ENCODE data around the gene NPTX2. TPM values are rescaled to one million over a fixed set of nuclear protein-coding genes. Genes with fewer than 3 reads are reported as not detected.
A peak's percentile ranks its signal among the peaks of the same experiment; 100 is the strongest.

Gene NPTX2
- total RNA-seq, 3 donors from 2014 or later (not counting 1 experiment from before 2014, with no cell fraction given): 0.14 TPM; not detected in 2

GRCh38 chr7:98638853-98639252 lies 21.8 kb downstream of the NPTX2 start:
- intact Hi-C loops (cut with micrococcal nuclease): no loop called here
- peaks cover 3% of the 10 kb centered on the region in 2 donors for H3K9me3 Mint-ChIP-seq
- Histone ChIP-seq H3K4me3 (ENCODE audit: low read length) (no peak overlapping the region), H3K4me1 (ENCODE audit: control insufficient read depth, insufficient read depth, low read length) (peaks cover 10% of the 10 kb centered on the region), H3K9me3 (ENCODE audit: control insufficient read depth, insufficient read depth, low read length) (no peaks in the 10 kb centered on the region), H3K27me3 (ENCODE audit: control insufficient read depth, insufficient read depth, low read length) (no peaks in the 10 kb centered on the region), H3K36me3 (ENCODE audit: control insufficient read depth, insufficient read depth, low read length) (no peaks in the 10 kb centered on the region), H3K27ac (ENCODE audit: low read length) (no peak overlapping the region)
- H3K4me3 Mint-ChIP-seq: no peak overlapping the region
- 80% methylated on average over 1 of the region's 2 CpGs for WGBS (ENCODE audit: insufficient coverage)
- TF ChIP-seq, protein P1, sequence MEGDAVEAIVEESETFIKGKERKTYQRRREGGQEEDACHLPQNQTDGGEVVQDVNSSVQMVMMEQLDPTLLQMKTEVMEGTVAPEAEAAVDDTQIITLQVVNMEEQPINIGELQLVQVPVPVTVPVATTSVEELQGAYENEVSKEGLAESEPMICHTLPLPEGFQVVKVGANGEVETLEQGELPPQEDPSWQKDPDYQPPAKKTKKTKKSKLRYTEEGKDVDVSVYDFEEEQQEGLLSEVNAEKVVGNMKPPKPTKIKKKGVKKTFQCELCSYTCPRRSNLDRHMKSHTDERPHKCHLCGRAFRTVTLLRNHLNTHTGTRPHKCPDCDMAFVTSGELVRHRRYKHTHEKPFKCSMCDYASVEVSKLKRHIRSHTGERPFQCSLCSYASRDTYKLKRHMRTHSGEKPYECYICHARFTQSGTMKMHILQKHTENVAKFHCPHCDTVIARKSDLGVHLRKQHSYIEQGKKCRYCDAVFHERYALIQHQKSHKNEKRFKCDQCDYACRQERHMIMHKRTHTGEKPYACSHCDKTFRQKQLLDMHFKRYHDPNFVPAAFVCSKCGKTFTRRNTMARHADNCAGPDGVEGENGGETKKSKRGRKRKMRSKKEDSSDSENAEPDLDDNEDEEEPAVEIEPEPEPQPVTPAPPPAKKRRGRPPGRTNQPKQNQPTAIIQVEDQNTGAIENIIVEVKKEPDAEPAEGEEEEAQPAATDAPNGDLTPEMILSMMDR (IDR thresholded peaks at IDR 0.05): no peak
- no peaks in the 10 kb centered on the region for H3K27me3 Mint-ChIP-seq (ENCODE audit: low read depth in 2 of 2)
- DNase-seq: no peak
- no peak overlapping the region for H3K27ac Mint-ChIP-seq
- no peaks in the 10 kb centered on the region for H3K4me1 Mint-ChIP-seq
- peaks cover 8% of the 10 kb centered on the region for H3K36me3 Mint-ChIP-seq
- no peak for ATAC-seq

- H3K4me3 Mint-ChIP-seq: no peak overlapping the region
- H3K4me1 Mint-ChIP-seq: no peaks in the 10 kb centered on the region
- Histone ChIP-seq H3K9me3 (ENCODE audit: control insufficient read depth, insufficient read depth, low read length) (no peaks in the 10 kb centered on the region), H3K4me1 (ENCODE audit: control insufficient read depth, insufficient read depth, low read length) (peaks cover 10% of the 10 kb centered on the region), H3K4me3 (ENCODE audit: low read length) (no peak overlapping the region), H3K27me3 (ENCODE audit: control insufficient read depth, insufficient read depth, low read length) (no peaks in the 10 kb centered on the region), H3K36me3 (ENCODE audit: control insufficient read depth, insufficient read depth, low read length) (no peaks in the 10 kb centered on the region), H3K27ac (ENCODE audit: low read length) (no peak overlapping the region)
- no peak overlapping the region for H3K27ac Mint-ChIP-seq
- intact Hi-C loops (cut with micrococcal nuclease): no loop called here
- peaks cover 3% of the 10 kb centered on the region in 2 donors for H3K9me3 Mint-ChIP-seq
- ATAC-seq (no peak), DNase-seq (no peak)
- no peaks in the 10 kb centered on the region for H3K27me3 Mint-ChIP-seq (ENCODE audit: low read depth in 2 of 2)
- TF ChIP-seq, protein P1 (IDR thresholded peaks at IDR 0.05): no peak
- WGBS (ENCODE audit: insufficient coverage): 77% methylated on average over 9 of the region's 9 CpGs
- peaks cover 8% of the 10 kb centered on the region for H3K36me3 Mint-ChIP-seq
Measured at GRCh38 chr7:98640375-98640774, 23.3 kb downstream of the NPTX2 start.

GRCh38 chr7:98641646-98642500 lies 24.8 kb downstream of the NPTX2 start:
- H3K4me1 ChIP-seq (ENCODE audit: control insufficient read depth, insufficient read depth, low read length): peaks cover 10% of the 10 kb centered on the region
- 4% methylated on average over 14 of the region's 15 CpGs for WGBS (ENCODE audit: insufficient coverage)
- TF ChIP-seq, protein P1 (IDR thresholded peaks at IDR 0.05): no peak
- no peaks in the 10 kb centered on the region for H3K9me3 ChIP-seq (ENCODE audit: control insufficient read depth, insufficient read depth, low read length)
- Mint-ChIP-seq H3K4me3 (no peak overlapping the region), H3K36me3 (peaks cover 8% of the 10 kb centered on the region), H3K9me3 (peaks cover 3% of the 10 kb centered on the region in 2 donors), H3K27ac (no peak overlapping the region), H3K27me3 (ENCODE audit: low read depth in 2 of 2) (no peaks in the 10 kb centered on the region), H3K4me1 (no peaks in the 10 kb centered on the region)
- no peak for DNase-seq
- peak in 1 of 3 donors; percentile 34 for ATAC-seq
- H3K4me3 ChIP-seq (ENCODE audit: low read length): no peak overlapping the region
- no peak overlapping the region for H3K27ac ChIP-seq (ENCODE audit: low read length)
- H3K36me3 ChIP-seq (ENCODE audit: control insufficient read depth, insufficient read depth, low read length): no peaks in the 10 kb centered on the region
- intact Hi-C loops (cut with micrococcal nuclease): no loop called here
- H3K27me3 ChIP-seq (ENCODE audit: control insufficient read depth, insufficient read depth, low read length): no peaks in the 10 kb centered on the region

Data from natural killer cell (primary cell).